GM12872 (cell line): ENCODE results near the gene GYPE.
"Not testable (repeated sequence)": the region's sequence is repeated elsewhere in the genome, so short reads cannot be mapped to it uniquely, and the experiment has no call there.

Source experiments
- CTCF ChIP-seq: IDR thresholded peaks from 3 replicates; pipeline ENCODE4 v1.5.1; 2011; ENCODE audit warnings: low read depth, mild to moderate bottlenecking, low read length, moderate library complexity; ENCODE audit not compliant: insufficient read depth

The GYPE gene

GRCh38 chr4:143905440-143905839, at the start of gene GYPE:
TSS of gene GYPE (minus strand) at chr4:143905559. CDS start at chr4:143905507, 52 bp downstream.
- TF ChIP-seq CTCF: not testable (repeated sequence)

- TF ChIP-seq CTCF: no peak
Measured at GRCh38 chr4:143939528-143939927, 34.2 kb upstream of the GYPE start.

GRCh38 chr4:143921181-143921580, 15.8 kb upstream of the GYPE start:
- no peak for TF ChIP-seq CTCF

- peak; percentile 46 for TF ChIP-seq CTCF
Measured at GRCh38 chr4:143907811-143908210, 2.5 kb upstream of the GYPE start.

- no peak for TF ChIP-seq CTCF
Measured at GRCh38 chr4:143883529-143883928, 21.8 kb downstream of the GYPE start.

GRCh38 chr4:143882892-143883291, 22.5 kb downstream of the GYPE start:
- no peak for TF ChIP-seq CTCF

GRCh38 chr4:143858456-143858855, 46.9 kb downstream of the GYPE start:
- no peak for TF ChIP-seq CTCF
